ENCODE results near the gene GAD1.

- no peak for TF ChIP-seq EP300 (IDR thresholded peaks at IDR 0.05)
- no peak for TF ChIP-seq CTCF (IDR thresholded peaks at IDR 0.05)
- TF ChIP-seq POLR2A (IDR thresholded peaks at IDR 0.05) = no peak
These were observed 28.7 kb downstream of the GAD1 start for GRCh38 chr2:170845343-170845742.
